ENCODE results near the gene PDZRN4.

PDZRN4 gene

GRCh38 chr12:41205070-41205709 is 17.1 kb downstream of the PDZRN4 start:
- Histone ChIP-seq H3K27me3 (ENCODE audit: insufficient read depth, low read length, poor library complexity, severe bottlenecking) (no peaks in the 10 kb centered on the region), H3K79me2 (ENCODE audit: insufficient read depth, low read length) (no peaks in the 10 kb centered on the region), H4K20me1 (ENCODE audit: insufficient read depth, low read length, poor library complexity, severe bottlenecking) (no peaks in the 10 kb centered on the region), H2AFZ (ENCODE audit: low read length) (peak overlapping the region; percentile 74), H3K9me2 (replicated peaks; ENCODE audit: low read depth, low read length) (no peaks in the 10 kb centered on the region), H3K9ac (ENCODE audit: low read depth, low read length, poor library complexity, severe bottlenecking) (peak overlapping the region; percentile 52), H3K9me3 (ENCODE audit: insufficient read depth, low read depth, low read length) (no peaks in the 10 kb centered on the region), H3K36me3 (ENCODE audit: insufficient read depth, low read length) (no peaks in the 10 kb centered on the region; the same call in 1 of the 2 replicates), H3K4me2 (ENCODE audit: low read depth, low read length, poor library complexity, severe bottlenecking) (peak overlapping the region; percentile 60), H3K4me3 (ENCODE audit: low read length, poor library complexity, severe bottlenecking) (peak overlapping the region; percentile 38), H3F3A (ENCODE audit: low read depth) (no peaks in the 10 kb centered on the region), H3K4me1 (ENCODE audit: insufficient read depth, low read length, poor library complexity, severe bottlenecking) (peaks cover 36% of the 10 kb centered on the region)
- TF ChIP-seq CTCF (conservative IDR thresholded peaks at IDR 0.05; ENCODE audit: low read length): no peak
- TF ChIP-seq EZH2phosphoT487 (IDR thresholded peaks at IDR 0.05; ENCODE audit: borderline replicate concordance): no peak

GRCh38 chr12:41206298-41206697 is 18.2 kb downstream of the PDZRN4 start:
- H3K36me3 ChIP-seq (ENCODE audit: insufficient read depth, low read length): no peaks in the 10 kb centered on the region; the same call in 1 of the 2 replicates
- H3K9me3 ChIP-seq (ENCODE audit: insufficient read depth, low read depth, low read length): no peaks in the 10 kb centered on the region
- no peaks in the 10 kb centered on the region for H3K27me3 ChIP-seq (ENCODE audit: insufficient read depth, low read length, poor library complexity, severe bottlenecking)
- TF ChIP-seq EZH2phosphoT487 (IDR thresholded peaks at IDR 0.05; ENCODE audit: borderline replicate concordance) (no peak), CTCF (conservative IDR thresholded peaks at IDR 0.05; ENCODE audit: low read length) (no peak)
- peak overlapping the region; percentile 52 for H3K9ac ChIP-seq (ENCODE audit: low read depth, low read length, poor library complexity, severe bottlenecking)
- H3K4me2 ChIP-seq (ENCODE audit: low read depth, low read length, poor library complexity, severe bottlenecking): peak overlapping the region; percentile 60
- H3F3A ChIP-seq (ENCODE audit: low read depth): 0 out of 2 replicates have a peak, but pooled peaks cover 8% of the 10 kb centered on the region
- H3K79me2 ChIP-seq (ENCODE audit: insufficient read depth, low read length): no peaks in the 10 kb centered on the region
- no peak overlapping the region for H3K4me3 ChIP-seq (ENCODE audit: low read length, poor library complexity, severe bottlenecking)
- H2AFZ ChIP-seq (ENCODE audit: low read length): 0 out of 2 replicates have a peak overlapping the region, but pooled peaks have one; percentile 74
- H4K20me1 ChIP-seq (ENCODE audit: insufficient read depth, low read length, poor library complexity, severe bottlenecking): no peaks in the 10 kb centered on the region
- peaks cover 36% of the 10 kb centered on the region for H3K4me1 ChIP-seq (ENCODE audit: insufficient read depth, low read length, poor library complexity, severe bottlenecking)
- H3K9me2 ChIP-seq (replicated peaks; ENCODE audit: low read depth, low read length): no peaks in the 10 kb centered on the region

GRCh38 chr12:41211448-41211847 is 23.3 kb downstream of the PDZRN4 start:
- no peaks in the 10 kb centered on the region for H3K36me3 ChIP-seq (ENCODE audit: insufficient read depth, low read length)
- no peaks in the 10 kb centered on the region for H3K9me3 ChIP-seq (ENCODE audit: insufficient read depth, low read depth, low read length)
- H3K4me2 ChIP-seq (ENCODE audit: low read depth, low read length, poor library complexity, severe bottlenecking): peak overlapping the region; percentile 54
- 0 out of 2 replicates have a peak, but pooled peaks cover 9% of the 10 kb centered on the region for H3F3A ChIP-seq (ENCODE audit: low read depth)
- H3K9ac ChIP-seq (ENCODE audit: low read depth, low read length, poor library complexity, severe bottlenecking): peak overlapping the region; percentile 27
- no peaks in the 10 kb centered on the region for H4K20me1 ChIP-seq (ENCODE audit: insufficient read depth, low read length, poor library complexity, severe bottlenecking)
- H3K9me2 ChIP-seq (replicated peaks; ENCODE audit: low read depth, low read length): no peaks in the 10 kb centered on the region
- TF ChIP-seq EZH2phosphoT487 (IDR thresholded peaks at IDR 0.05; ENCODE audit: borderline replicate concordance) (no peak), CTCF (conservative IDR thresholded peaks at IDR 0.05; ENCODE audit: low read length) (no peak)
- no peak overlapping the region for H2AFZ ChIP-seq (ENCODE audit: low read length)
- no peaks in the 10 kb centered on the region for H3K79me2 ChIP-seq (ENCODE audit: insufficient read depth, low read length)
- H3K4me3 ChIP-seq (ENCODE audit: low read length, poor library complexity, severe bottlenecking): peak overlapping the region; percentile 40
- H3K4me1 ChIP-seq (ENCODE audit: insufficient read depth, low read length, poor library complexity, severe bottlenecking): peaks cover 38% of the 10 kb centered on the region
- H3K27me3 ChIP-seq (ENCODE audit: insufficient read depth, low read length, poor library complexity, severe bottlenecking): no peaks in the 10 kb centered on the region
